HepG2 (cell line): ENCODE results near the gene VAX1.

Experiments used
- CBX1 ChIP-seq: IDR thresholded peaks from one replicate; pipeline ENCODE4 v1.6.1; 2016; ENCODE audit warnings: antibody characterized with exemption, low read depth
- REST ChIP-seq, 2 experiments: IDR thresholded peaks; 2 replicates each; pipeline ENCODE4 v1.6.1; 2011 to 2012; ENCODE audit warnings: low read length in 2 of 2, borderline replicate concordance in 1 of 2, low read depth in 1 of 2, mild to moderate bottlenecking in 1 of 2, moderate library complexity in 1 of 2
- SP1 ChIP-seq, 2 experiments: fragments of 450-650 bp in 1 of 2; sonication (generic) in 1 of 2; formaldehyde crosslinking in 1 of 2; IDR thresholded peaks; 2 replicates each; pipeline versions ENCODE4 v1.4.0 to v1.6.1; 2016 to 2020; ENCODE audit warnings: missing genetic modification reagents in 1 of 2
- YY1 ChIP-seq: IDR thresholded peaks from 2 replicates; pipeline ENCODE4 v1.6.1; 2011; ENCODE audit warnings: low read length, low read depth, moderate library complexity, mild to moderate bottlenecking; ENCODE audit not compliant: insufficient read depth, insufficient replicate concordance
- ZNF672 ChIP-seq: sonication (generic); formaldehyde crosslinking; IDR thresholded peaks from 2 replicates; pipeline ENCODE4 v1.8.1; 2022; ENCODE audit warnings: missing genetic modification reagents

GRCh38 chr10:117160567-117160966 is 22.5 kb upstream of the VAX1 start:
- no peak for TF ChIP-seq REST (IDR thresholded peaks at IDR 0.05; ENCODE audit: borderline replicate concordance in 1 of 2, low read depth in 1 of 2, low read length in 2 of 2)
- TF ChIP-seq ZNF672 (CRISPR knock-in tag), result no peak
- TF ChIP-seq YY1, result no peak
- no peak for TF ChIP-seq SP1 (IDR thresholded peaks at IDR 0.05)
- no peak for TF ChIP-seq SP1 (CRISPR knock-in tag; IDR thresholded peaks at IDR 0.05)
- TF ChIP-seq CBX1, result no peak
